ENCODE results near the gene PGGHG.

- TF ChIP-seq CTCF (conservative IDR thresholded peaks at IDR 0.05; ENCODE audit: low read length) (no peak), EZH2phosphoT487 (IDR thresholded peaks at IDR 0.05; ENCODE audit: borderline replicate concordance) (no peak)
Observed at GRCh38 chr11:296171-297050, 7.5 kb downstream of the PGGHG start.
